Limb (tissue), 2 donors: ENCODE results near the gene PSD.

Source experiments
- DNase-seq, 2 donors: peaks; one replicate each; pipeline ENCODE4 v3.0.0-alpha.2; 2016; ENCODE audit errors: extremely low spot score in 2 of 2

The PSD gene

DNA sequence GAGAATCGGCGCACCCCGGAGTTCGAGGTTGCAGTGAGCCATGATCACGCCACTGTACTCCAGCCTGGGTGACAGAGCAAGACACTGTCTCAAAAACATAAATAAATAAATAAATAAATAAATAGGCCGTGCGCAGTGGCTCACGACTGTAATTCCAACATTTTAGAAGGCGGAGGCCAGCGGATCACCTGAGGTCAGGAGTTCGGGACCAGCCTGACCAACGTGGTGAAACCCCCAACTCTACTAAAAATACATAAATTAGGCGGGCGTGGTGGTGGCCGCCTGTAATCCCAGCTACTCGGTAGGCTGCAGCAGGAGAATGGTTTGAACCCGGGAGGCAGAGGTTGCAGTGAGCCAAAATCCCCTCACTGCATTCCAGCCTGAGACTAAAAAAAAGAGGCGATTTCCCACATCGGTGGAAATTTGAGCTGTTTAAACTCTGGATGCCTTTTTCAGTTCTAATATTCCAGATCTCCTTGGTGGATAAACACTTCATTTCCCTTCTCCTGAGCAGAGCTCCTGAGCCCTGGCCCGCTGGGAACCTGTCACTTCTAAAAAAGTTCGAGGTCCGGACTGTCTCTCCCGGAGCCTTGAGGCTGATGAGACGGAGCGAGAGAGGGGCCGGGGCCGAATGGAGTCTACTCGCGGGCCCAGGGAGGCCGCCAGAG lies 25.0 kb downstream of the PSD start:
- no peak for DNase-seq

DNA sequence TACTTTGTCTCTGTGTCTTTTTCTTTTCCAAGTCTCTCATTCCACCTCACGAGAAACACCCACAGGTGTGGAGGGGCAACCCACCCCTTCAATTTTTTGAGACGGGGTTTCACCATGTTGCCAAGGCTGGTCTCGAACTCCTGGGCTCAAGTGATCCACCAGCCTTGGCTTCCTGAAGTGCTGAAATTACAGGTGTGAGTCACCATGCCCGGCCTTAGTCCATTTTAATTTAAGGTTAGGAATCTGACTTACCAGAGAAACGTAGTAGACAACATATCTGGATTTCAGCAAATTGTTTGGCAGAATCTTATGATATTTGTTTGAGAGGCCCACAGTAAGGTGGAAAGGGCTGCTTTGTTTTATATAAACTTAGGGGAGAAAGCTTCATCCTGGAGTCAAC lies 26.3 kb downstream of the PSD start:
- no peak for DNase-seq

- DNase-seq, result no peak
Measured at GRCh38 chr10:102389894-102390293, 28.7 kb downstream of the PSD start.

- DNase-seq, result no peak
Measured at GRCh38 chr10:102384606-102385429, 33.8 kb downstream of the PSD start.

DNA sequence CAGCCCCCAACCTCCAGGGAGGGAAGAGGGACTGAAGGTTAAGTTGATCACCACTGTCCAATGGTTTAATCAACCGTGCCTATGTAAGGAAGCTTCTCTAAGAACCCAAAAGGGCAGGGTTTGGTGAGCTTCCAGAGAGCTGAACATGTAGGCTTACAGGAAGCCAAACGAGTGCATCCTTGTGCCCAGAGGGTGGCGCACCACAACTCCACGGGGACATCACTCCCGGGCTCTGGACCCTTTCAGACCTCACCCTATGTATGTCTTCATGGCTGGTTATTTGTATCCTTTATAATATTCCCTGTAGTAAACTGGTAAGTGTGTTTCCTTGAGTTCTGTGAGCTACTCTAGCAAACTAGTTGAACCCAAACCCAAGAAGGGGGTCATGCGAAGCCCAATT lies 34.5 kb downstream of the PSD start:
- no peak for DNase-seq

DNA sequence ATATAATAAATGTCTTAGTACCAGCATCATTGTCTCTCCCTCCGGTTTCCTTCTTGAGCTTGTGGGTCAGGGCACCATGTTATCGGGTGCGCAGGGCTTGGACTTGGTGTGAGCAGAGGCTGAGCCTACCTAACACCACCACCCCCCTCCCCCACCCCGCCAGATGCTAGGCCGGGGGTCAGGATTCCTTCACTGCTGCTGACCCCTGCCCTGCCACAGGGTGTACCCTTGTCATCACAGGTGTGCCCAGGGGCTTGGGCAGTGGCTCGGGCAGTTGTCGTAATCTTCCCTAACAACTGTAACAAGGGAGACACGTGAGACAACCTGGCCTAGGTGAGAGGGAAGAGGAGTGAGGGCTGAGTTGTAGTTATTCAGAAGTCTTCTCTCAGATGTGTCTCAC lies 35.7 kb downstream of the PSD start:
- no peak for DNase-seq

DNA sequence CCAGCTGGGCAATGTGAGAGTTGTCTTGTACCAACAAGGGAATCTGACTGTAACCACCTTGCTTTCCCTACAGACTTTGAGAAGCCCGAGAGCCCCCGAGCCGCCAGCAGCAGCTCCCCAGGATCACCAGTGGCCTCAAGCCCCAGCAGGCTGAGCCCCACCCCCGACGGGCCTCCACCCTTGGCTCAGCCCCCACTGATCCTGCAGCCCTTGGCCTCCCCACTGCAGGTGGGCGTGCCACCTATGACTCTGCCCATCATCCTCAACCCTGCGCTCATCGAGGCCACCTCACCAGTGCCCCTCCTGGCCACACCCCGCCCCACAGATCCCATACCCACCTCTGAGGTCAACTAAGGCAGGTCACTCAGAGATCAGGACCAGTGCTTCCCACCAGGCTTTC lies 36.6 kb downstream of the PSD start:
- DNase-seq, result no peak

DNA sequence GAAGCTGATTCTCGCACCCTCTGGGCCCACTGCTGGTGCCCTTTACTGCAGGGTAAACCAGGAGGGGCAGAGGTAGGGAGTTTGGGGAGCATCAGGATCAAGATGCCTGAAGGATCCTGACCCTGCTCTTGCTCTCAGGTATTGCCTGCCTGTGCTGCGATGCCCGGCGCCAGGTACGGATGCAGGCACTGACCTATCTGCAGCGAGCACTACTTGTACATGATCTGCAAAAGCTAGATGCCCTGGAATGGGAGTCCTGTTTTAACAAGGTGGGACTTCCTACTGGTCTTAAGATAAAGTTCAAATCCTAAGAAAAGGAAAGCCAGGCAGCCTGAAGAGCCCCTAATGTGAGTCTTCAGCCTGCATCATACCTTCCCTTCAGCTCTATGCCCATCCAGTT lies 39.2 kb downstream of the PSD start:
- no peak for DNase-seq

DNA sequence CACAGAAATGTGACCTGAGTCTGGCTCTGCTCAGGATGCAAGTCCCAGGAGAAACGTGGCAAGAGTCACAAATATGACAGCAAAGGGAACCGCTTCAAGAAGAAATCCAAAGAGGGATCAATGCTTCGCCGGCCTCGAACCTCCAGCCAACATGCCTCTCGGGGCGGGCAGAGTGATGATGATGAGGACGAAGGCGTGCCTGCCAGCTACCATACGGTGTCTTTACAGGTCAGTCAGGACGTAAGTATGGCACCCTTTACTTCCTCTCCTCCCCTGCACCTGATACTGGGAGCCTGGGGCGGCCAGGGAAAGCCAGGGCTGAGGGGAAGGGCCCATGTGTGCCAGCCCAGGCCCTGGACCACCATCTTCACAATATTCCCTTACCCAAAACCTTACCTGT lies 41.7 kb downstream of the PSD start:
- DNase-seq, result no peak

GRCh38 chr10:102375867-102376266 lies 42.7 kb downstream of the PSD start:
- no peak for DNase-seq

DNA sequence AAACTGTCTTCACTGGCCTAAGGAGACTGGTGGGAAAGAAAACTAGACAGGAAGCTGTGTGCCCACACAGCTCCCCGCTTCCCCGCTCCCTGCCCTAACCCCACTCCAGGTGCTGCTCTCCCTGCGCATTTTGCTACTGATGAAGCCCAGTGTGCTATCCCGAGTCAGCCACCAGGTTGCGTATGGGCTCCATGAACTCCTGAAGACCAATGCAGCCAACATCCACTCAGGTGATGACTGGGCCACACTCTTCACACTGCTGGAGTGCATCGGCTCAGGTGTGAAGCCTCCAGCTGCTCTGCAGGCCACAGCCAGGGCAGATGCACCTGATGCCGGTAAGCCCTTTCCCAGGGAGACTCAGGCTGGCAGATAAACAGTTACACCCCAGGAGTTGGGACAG lies 43.3 kb downstream of the PSD start:
- no peak for DNase-seq

- no peak for DNase-seq
Measured at GRCh38 chr10:102371295-102371694, 47.3 kb downstream of the PSD start.

- DNase-seq, result no peak
Measured at GRCh38 chr10:102368077-102368476, 50.5 kb downstream of the PSD start.

- DNase-seq, result no peak
Measured at GRCh38 chr10:102367441-102367840, 51.1 kb downstream of the PSD start.

DNA sequence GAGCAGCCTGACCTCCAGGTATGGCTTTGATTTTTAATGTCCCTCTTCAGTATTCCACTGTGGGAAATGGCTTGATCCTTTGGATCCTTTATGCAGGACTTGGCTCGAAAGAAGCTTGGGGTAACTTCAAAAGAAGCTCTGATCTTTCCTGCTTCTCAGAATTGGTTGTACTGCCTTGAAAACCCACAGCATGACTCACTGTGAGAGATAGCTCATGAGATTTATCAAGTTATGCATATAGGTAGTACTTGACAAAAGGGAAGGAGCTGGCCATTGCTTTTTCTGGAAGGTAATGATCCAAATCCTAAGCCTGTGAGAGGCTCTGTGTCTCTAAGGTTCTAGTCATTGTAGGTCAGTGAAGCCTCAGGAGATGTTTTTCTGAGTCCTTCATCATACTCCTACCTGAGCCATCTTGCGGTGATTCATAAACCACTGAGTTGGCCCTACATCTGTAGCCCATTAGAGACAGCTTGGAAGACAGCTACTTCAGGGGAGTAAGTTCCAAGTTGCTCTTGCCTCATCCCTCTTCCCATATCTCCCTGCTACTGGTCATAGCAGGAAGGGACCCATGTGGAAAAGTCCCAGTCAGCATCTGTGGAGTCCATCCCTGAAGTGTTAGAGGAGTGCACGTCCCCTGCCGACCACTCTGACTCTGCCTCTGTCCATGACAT lies 59.7 kb downstream of the PSD start:
- DNase-seq, result no peak

GRCh38 chr10:102354451-102354850 lies 64.1 kb downstream of the PSD start:
- DNase-seq, result no peak
